ENCODE measurements around the gene EFHC2.
"Not testable (repeated sequence)": the region's sequence is repeated elsewhere in the genome, so short reads cannot be mapped to it uniquely, and the experiment has no call there.

Gene EFHC2

GRCh38 chrX:44225667-44226066, 117.8 kb downstream of the EFHC2 start:
- DNase-seq: no peak

GRCh38 chrX:44224760-44225159, 118.7 kb downstream of the EFHC2 start:
- no peak for DNase-seq

- DNase-seq: peak; percentile 30
Observed at GRCh38 chrX:44223150-44223549, 120.3 kb downstream of the EFHC2 start.

GRCh38 chrX:44218465-44218864, 125.0 kb downstream of the EFHC2 start:
- no peak for DNase-seq

- no peak for DNase-seq
Observed at GRCh38 chrX:44216171-44216570, 127.3 kb downstream of the EFHC2 start.

GRCh38 chrX:44203791-44204190, 139.7 kb downstream of the EFHC2 start:
- no peak for DNase-seq

- DNase-seq: no peak
Observed at GRCh38 chrX:44202596-44202995, 140.9 kb downstream of the EFHC2 start.

GRCh38 chrX:44189116-44189515, 154.4 kb downstream of the EFHC2 start:
- no peak for DNase-seq

GRCh38 chrX:44187915-44188314, 155.6 kb downstream of the EFHC2 start:
- not testable (repeated sequence) for DNase-seq

GRCh38 chrX:44183329-44183728, 160.1 kb downstream of the EFHC2 start:
- no peak for DNase-seq

GRCh38 chrX:44178274-44179053, 165.0 kb downstream of the EFHC2 start:
- no peak for DNase-seq

GRCh38 chrX:44175455-44175854, 168.0 kb downstream of the EFHC2 start:
- no peak for DNase-seq

- DNase-seq: no peak
Observed at GRCh38 chrX:44174061-44174460, 169.4 kb downstream of the EFHC2 start.

- no peak for DNase-seq
Observed at GRCh38 chrX:44173219-44173618, 170.3 kb downstream of the EFHC2 start.

GRCh38 chrX:44167116-44167515, 176.4 kb downstream of the EFHC2 start:
- DNase-seq: no peak

GRCh38 chrX:44162964-44163475, 180.5 kb downstream of the EFHC2 start:
- no peak for DNase-seq

GRCh38 chrX:44157858-44158257, 185.6 kb downstream of the EFHC2 start:
- DNase-seq: peak; percentile 10

GRCh38 chrX:44157283-44157682, 186.2 kb downstream of the EFHC2 start:
- no peak for DNase-seq

GRCh38 chrX:44156726-44157125, 186.7 kb downstream of the EFHC2 start:
- no peak for DNase-seq

- DNase-seq: no peak
Observed at GRCh38 chrX:44155126-44155525, 188.3 kb downstream of the EFHC2 start.

- peak; percentile 6 for DNase-seq
Observed at GRCh38 chrX:44152852-44153251, 190.6 kb downstream of the EFHC2 start.

- DNase-seq: no peak
Observed at GRCh38 chrX:44147130-44147529, 196.3 kb downstream of the EFHC2 start.

- no peak for DNase-seq
Observed at GRCh38 chrX:44144177-44144945, 199.1 kb downstream of the EFHC2 start.

GRCh38 chrX:44143061-44143602, 200.3 kb downstream of the EFHC2 start:
- DNase-seq: no peak

Measured in HCEC 1CT (cell line).